Activated CD4-positive, alpha-beta memory T cell treated with anti-CD3 and anti-CD28 coated beads for 36 hours (primary cell): Measurements from ENCODE around the gene PSMG3. TPM values are rescaled to one million over a fixed set of nuclear protein-coding genes. Genes with fewer than 3 reads are reported as not detected.
"Not testable (repeated sequence)": the region's sequence is repeated elsewhere in the genome, so short reads cannot be mapped to it uniquely, and the experiment has no call there.

Source experiments
- CTCF ChIA-PET: fragments of 350-600 bp; sonication (Branson Sonifier 250); formaldehyde crosslinking; loops from one replicate; lab custom pipeline; 2021; ENCODE audit warnings: antibody characterized with exemption, inconsistent platforms; lab: Charles Lee
- POLR2A ChIA-PET: fragments of 350-600 bp; sonication (Branson Sonifier 250); formaldehyde crosslinking; loops from one replicate; lab custom pipeline; 2021; ENCODE audit warnings: antibody characterized with exemption; lab: Charles Lee
- DNase-seq: peaks from one replicate; pipeline ENCODE4 v3.0.0-alpha.2; 2020
- H3K27ac Mint-ChIP-seq: one replicate; pipeline ENCODE4 v1.8.0; 2021; ENCODE audit warnings: mixed read lengths
- H3K27me3 Mint-ChIP-seq: one replicate; pipeline ENCODE4 v1.8.0; 2021; ENCODE audit warnings: mixed read lengths
- H3K36me3 Mint-ChIP-seq: one replicate; pipeline ENCODE4 v1.8.0; 2021; ENCODE audit warnings: mixed read lengths
- H3K4me1 Mint-ChIP-seq: one replicate; pipeline ENCODE4 v1.8.0; 2021; ENCODE audit warnings: low read depth, mixed read lengths
- H3K4me3 Mint-ChIP-seq: one replicate; pipeline ENCODE4 v1.8.0; 2021; ENCODE audit warnings: mild to moderate bottlenecking, mixed read lengths
- H3K9me3 Mint-ChIP-seq: one replicate; pipeline ENCODE4 v1.8.0; 2021; ENCODE audit warnings: mixed read lengths
- intact Hi-C: fragments of 100-400 bp; cut with micrococcal nuclease; formaldehyde crosslinking; loops from one replicate; pipeline ENCODE4 v1.15.1; 2023
- total RNA-seq, 2 experiments: library from RNA; stranded (reverse); gene quantifications; one replicate each; pipeline ENCODE4 v1.2.3, GENCODE V29; 2021

Gene PSMG3
- total RNA-seq, 2 experiments from 2014 or later = 48.1 to 55.0 TPM

GRCh38 chr7:1529383-1530116, 40.3 kb downstream of the PSMG3 start:
- H3K4me3 Mint-ChIP-seq = peak overlapping the region; percentile 62
- POLR2A ChIA-PET = no interaction called here
- H3K36me3 Mint-ChIP-seq = peaks cover 3% of the 10 kb centered on the region
- peaks cover 5% of the 10 kb centered on the region for H3K27me3 Mint-ChIP-seq
- DNase-seq = no peak
- H3K9me3 Mint-ChIP-seq = no peaks in the 10 kb centered on the region
- no peak overlapping the region for H3K27ac Mint-ChIP-seq
- CTCF ChIA-PET = no interaction called here
- intact Hi-C loops = loop anchor here (5.0 kb wide), 1 partner anchor 72 kb away; the partner anchor contains the start of gene MICALL2
- H3K4me1 Mint-ChIP-seq = peaks cover 22% of the 10 kb centered on the region

DNA sequence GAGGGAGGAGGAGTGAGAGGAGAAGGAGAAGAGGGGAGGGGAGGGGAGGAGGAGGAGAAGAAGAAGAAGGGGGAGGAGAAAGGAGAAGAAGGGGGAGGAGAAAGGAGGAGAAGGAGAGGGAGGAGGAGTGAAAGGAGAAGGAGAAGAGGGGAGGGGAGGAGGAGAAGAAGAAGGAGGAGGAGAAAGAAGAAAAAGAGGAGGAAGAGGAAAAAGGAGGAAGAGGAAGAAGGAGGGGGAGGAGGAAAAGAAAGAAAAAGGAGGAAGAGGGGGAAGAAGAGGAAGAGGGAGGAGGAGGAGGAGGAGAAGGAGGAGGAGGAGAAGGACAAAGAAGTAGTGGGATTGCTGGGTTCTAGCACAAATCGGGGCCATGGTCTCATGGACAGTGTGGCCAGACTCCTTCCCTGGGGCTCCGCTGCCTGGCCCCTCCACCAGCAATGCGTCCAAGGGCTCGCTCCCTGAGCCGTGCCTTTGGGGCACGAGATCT, 43.5 kb downstream of the PSMG3 start:
- CTCF ChIA-PET = no interaction called here
- Mint-ChIP-seq H3K27ac (no peak overlapping the region), H3K27me3 (peaks cover 5% of the 10 kb centered on the region), H3K36me3 (no peaks in the 10 kb centered on the region), H3K9me3 (no peaks in the 10 kb centered on the region), H3K4me3 (no peak overlapping the region), H3K4me1 (peaks cover 5% of the 10 kb centered on the region)
- DNase-seq = no peak
- intact Hi-C loops = no loop called here
- POLR2A ChIA-PET = no interaction called here

GRCh38 chr7:1525409-1525808, 44.4 kb downstream of the PSMG3 start:
- H3K4me3 Mint-ChIP-seq = no peak overlapping the region
- intact Hi-C loops = no loop called here
- ChIA-PET CTCF (no interaction called here), POLR2A (interaction anchor here (0.8 kb wide), 1 partner anchor 14 kb away, joined by 3 read pairs; no protein-coding TSS in a partner anchor)
- no peaks in the 10 kb centered on the region for H3K9me3 Mint-ChIP-seq
- no peak overlapping the region for H3K27ac Mint-ChIP-seq
- DNase-seq = no peak
- no peaks in the 10 kb centered on the region for H3K36me3 Mint-ChIP-seq
- peaks cover 5% of the 10 kb centered on the region for H3K27me3 Mint-ChIP-seq
- peaks cover 6% of the 10 kb centered on the region for H3K4me1 Mint-ChIP-seq

DNA sequence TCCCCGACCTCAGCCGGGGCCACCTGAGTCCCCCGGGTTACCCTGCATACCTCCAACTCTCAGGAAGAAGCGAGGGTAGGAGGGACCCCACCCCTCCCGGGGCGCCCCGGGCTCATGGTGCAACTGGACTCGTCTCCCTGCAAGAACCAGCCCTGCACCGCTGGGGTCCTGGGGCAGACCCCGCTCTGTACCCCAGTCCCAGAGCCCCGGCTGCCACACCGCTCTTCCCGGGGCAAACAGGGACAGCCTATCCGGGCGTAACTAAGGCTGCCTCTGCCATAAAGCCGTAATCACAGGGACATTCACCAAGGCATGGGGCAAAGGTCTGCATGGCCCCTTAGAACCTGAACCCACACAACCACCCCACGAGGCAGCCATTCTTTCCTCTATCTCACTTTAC, 46.0 kb downstream of the PSMG3 start:
- DNase-seq = no peak
- Mint-ChIP-seq H3K36me3 (no peaks in the 10 kb centered on the region), H3K9me3 (peaks cover 7% of the 10 kb centered on the region), H3K4me1 (peaks cover 6% of the 10 kb centered on the region), H3K27ac (no peak overlapping the region), H3K4me3 (no peak overlapping the region), H3K27me3 (peaks cover 5% of the 10 kb centered on the region)
- CTCF ChIA-PET = no interaction called here
- POLR2A ChIA-PET = no interaction called here
- intact Hi-C loops = no loop called here

GRCh38 chr7:1523208-1523607, 46.6 kb downstream of the PSMG3 start:
- Mint-ChIP-seq H3K36me3 (no peaks in the 10 kb centered on the region), H3K27me3 (peaks cover 5% of the 10 kb centered on the region), H3K4me3 (no peak overlapping the region), H3K27ac (no peak overlapping the region), H3K4me1 (peaks cover 6% of the 10 kb centered on the region), H3K9me3 (peaks cover 7% of the 10 kb centered on the region)
- no peak for DNase-seq
- POLR2A ChIA-PET = no interaction called here
- CTCF ChIA-PET = no interaction called here
- intact Hi-C loops = no loop called here

GRCh38 chr7:1521456-1521855, 48.4 kb downstream of the PSMG3 start:
- peaks cover 6% of the 10 kb centered on the region for H3K4me1 Mint-ChIP-seq
- H3K36me3 Mint-ChIP-seq = no peaks in the 10 kb centered on the region
- no peak overlapping the region for H3K4me3 Mint-ChIP-seq
- CTCF ChIA-PET = interaction anchor here (1.0 to 1.2 kb wide), 2 partner anchors 15 to 352 kb away, joined by 3 read pairs; no protein-coding TSS in a partner anchor
- intact Hi-C loops = no loop called here
- no peak overlapping the region for H3K27ac Mint-ChIP-seq
- peaks cover 7% of the 10 kb centered on the region for H3K9me3 Mint-ChIP-seq
- POLR2A ChIA-PET = no interaction called here
- no peaks in the 10 kb centered on the region for H3K27me3 Mint-ChIP-seq
- DNase-seq = peak; percentile 43

DNA sequence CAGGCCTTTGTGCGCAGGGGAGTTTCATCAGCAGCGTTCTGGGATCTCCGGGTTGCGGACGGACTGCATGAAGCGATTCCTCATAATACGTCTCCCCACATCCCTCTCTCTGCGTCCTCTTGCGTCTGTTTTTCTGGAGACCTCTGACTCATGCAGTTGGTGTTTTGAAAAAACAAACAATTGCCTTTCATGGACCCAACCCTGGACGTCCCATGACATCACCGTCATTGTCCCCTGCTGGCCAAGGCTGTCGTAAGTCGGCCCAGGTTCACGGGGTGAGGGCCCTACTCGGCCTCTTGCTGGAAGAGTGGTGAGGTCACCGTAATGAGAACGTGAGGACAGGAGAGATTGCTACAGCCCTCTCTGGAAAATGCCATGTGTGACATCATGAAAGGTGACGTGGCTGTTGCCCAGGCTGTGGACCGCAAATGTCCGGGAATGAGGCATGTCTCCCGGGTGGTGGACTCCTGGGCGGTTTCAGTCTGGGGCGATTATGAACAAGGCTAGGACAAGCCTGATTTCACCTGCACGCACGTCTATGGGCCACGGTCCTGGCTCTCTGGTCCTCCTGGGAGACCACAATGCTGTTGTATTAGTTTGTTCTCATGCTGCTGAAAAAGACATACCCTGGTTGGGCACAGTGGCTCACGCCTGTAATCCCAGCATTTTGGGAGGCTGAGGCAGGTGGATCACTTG, 49.1 kb downstream of the PSMG3 start:
- ChIA-PET CTCF (no interaction called here), POLR2A (no interaction called here)
- intact Hi-C loops = no loop called here
- Mint-ChIP-seq H3K9me3 (peaks cover 7% of the 10 kb centered on the region), H3K4me3 (no peak overlapping the region), H3K27me3 (no peaks in the 10 kb centered on the region), H3K27ac (no peak overlapping the region), H3K4me1 (peaks cover 6% of the 10 kb centered on the region), H3K36me3 (no peaks in the 10 kb centered on the region)
- no peak for DNase-seq

DNA sequence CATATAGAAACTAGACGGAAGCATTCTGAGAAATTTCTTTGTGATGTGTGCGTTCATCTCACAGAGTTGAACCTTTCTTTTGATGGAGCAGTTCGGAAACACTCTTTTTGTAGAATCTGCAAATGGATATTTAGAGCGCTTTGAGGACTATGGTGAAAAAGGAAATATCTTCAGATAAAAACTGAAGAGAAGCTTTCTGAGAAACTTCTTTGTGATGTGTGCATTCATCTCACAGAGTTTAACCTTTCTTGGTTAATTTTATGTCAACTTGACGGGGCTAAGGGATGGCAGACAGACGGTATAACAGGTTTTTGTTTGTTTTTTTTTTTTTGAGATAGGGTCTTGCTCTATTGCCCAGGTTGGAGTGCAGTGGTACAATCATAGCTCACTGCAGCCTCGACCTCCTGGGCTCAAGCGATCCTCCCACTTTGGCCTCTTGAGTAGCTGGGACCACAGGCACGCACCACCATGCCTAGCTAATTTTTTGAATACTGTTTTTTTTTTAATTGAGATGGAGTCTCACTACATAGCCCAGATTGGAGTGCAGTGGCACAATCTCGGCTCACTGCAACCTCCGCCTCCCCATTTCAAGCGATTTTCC, 50.4 kb downstream of the PSMG3 start:
- H3K4me3 Mint-ChIP-seq, DNase-seq, intact Hi-C loops, POLR2A ChIA-PET, H3K27me3 Mint-ChIP-seq, H3K4me1 Mint-ChIP-seq, H3K9me3 Mint-ChIP-seq, H3K27ac Mint-ChIP-seq, H3K36me3 Mint-ChIP-seq: not testable (repeated sequence)
- CTCF ChIA-PET = interaction anchor here (0.6 kb wide), 1 partner anchor 1180 kb away, joined by 3 read pairs; no protein-coding TSS in a partner anchor

Other genes with a start within 250 kb of the PSMG3 start
- gene MICALL2, start 110.6 kb downstream of the PSMG3 start, total RNA-seq = 1 to 10 TPM; 4.3 to 6.0 TPM
- gene INTS1, start 65.6 kb downstream of the PSMG3 start, total RNA-seq = 10 to 100 TPM; 86.4 to 92.5 TPM
- gene MAFK, start 39.3 kb downstream of the PSMG3 start, total RNA-seq = 10 to 100 TPM; 34.9 to 36.1 TPM
- gene TMEM184A, start 13.8 kb downstream of the PSMG3 start, total RNA-seq = not detected
- under 1 TPM; 0.10 to 0.12 TPM for gene ELFN1, start 100.2 kb upstream of the PSMG3 start, total RNA-seq